ENCODE results near the gene MPDZ. TPM values are rescaled to one million over a fixed set of nuclear protein-coding genes. Genes with fewer than 3 reads are reported as not detected.

Gene MPDZ
- total and polyA plus RNA-seq, 2 of the 13 experiments (the other 11 are each of a cell fraction or from before 2014, with no cell fraction given): 12.4 to 14.7 TPM

GRCh38 chr9:13111778-13112177, 167.7 kb downstream of the MPDZ start:
- ChIA-PET CTCF (ENCODE audit: low intra/inter-chr PET ratio, low total read pairs) (no interaction called here), POLR2A (no interaction called here)
- H2AFZ ChIP-seq (ENCODE audit: low read length): no peak overlapping the region
- H3K4me2 ChIP-seq (ENCODE audit: low read depth, low read length): no peak overlapping the region
- H3K4me3 ChIP-seq (replicated peaks in 1 of 3; ENCODE audit: insufficient read depth in 1 of 3, low read depth in 2 of 3, low read length in 3 of 3): no peak overlapping the region
- ATAC-seq (no peak), FAIRE-seq (no peak), DNase-seq (ENCODE audit: low spot score) (no peak)
- no peak overlapping the region for H3K9ac ChIP-seq (ENCODE audit: insufficient read depth, low read depth, low read length)
- no peak for TF ChIP-seq ZNF331 (CRISPR knock-in tag; IDR thresholded peaks at IDR 0.05)
- TF ChIP-seq KAT2B (IDR thresholded peaks at IDR 0.05; ENCODE audit: borderline replicate concordance, low read depth, low read length): no peak
- TF ChIP-seq, protein P1, sequence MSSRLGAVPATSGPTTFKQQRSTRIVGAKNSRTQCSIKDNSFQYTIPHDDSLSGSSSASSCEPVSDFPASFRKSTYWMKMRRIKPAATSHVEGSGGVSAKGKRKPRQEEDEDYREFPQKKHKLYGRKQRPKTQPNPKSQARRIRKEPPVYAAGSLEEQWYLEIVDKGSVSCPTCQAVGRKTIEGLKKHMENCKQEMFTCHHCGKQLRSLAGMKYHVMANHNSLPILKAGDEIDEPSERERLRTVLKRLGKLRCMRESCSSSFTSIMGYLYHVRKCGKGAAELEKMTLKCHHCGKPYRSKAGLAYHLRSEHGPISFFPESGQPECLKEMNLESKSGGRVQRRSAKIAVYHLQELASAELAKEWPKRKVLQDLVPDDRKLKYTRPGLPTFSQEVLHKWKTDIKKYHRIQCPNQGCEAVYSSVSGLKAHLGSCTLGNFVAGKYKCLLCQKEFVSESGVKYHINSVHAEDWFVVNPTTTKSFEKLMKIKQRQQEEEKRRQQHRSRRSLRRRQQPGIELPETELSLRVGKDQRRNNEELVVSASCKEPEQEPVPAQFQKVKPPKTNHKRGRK (CRISPR knock-in tag; IDR thresholded peaks at IDR 0.05): no peak
- TF ChIP-seq XBP1 (CRISPR knock-in tag; IDR thresholded peaks at IDR 0.05): no peak
- no peak for TF ChIP-seq ZKSCAN1 (IDR thresholded peaks at IDR 0.05; ENCODE audit: low read length)
- no peak for TF ChIP-seq TFAP4 (IDR thresholded peaks at IDR 0.05; ENCODE audit: borderline replicate concordance, low read depth)
- in situ Hi-C loops (cut with HindIII; ENCODE audit: extremely low pct_ligation_motif_present, low pct_unique_long_range_greater_than_20kb): no loop called here
- intact Hi-C loops (cut with micrococcal nuclease; ENCODE audit: unreplicated experiment): no loop called here
- H3K9me3 ChIP-seq (ENCODE audit: low read length): no peaks in the 10 kb centered on the region
- H3K27ac ChIP-seq (ENCODE audit: extremely low read length, insufficient read depth, low read length): no peak overlapping the region
- no peaks in the 10 kb centered on the region; a peak in 2 of 5 replicates for H3K36me3 ChIP-seq (replicated peaks in 1 of 2; ENCODE audit: control insufficient read depth in 1 of 2, insufficient read depth in 2 of 2, low read length in 2 of 2)
- H3K4me1 ChIP-seq (ENCODE audit: insufficient read depth, low read length): no peaks in the 10 kb centered on the region
- BruUV-seq (replicated peaks): no TSS peak
- H3K27me3 ChIP-seq (ENCODE audit: control insufficient read depth in 1 of 2, insufficient read depth in 2 of 2, low read length in 2 of 2): no peaks in the 10 kb centered on the region
- no peaks in the 10 kb centered on the region for H4K20me1 ChIP-seq (ENCODE audit: insufficient read depth, low read length)
- no peaks in the 10 kb centered on the region for H3K79me2 ChIP-seq (ENCODE audit: insufficient read depth, low read length)
- 91% methylated on average over 2 of the region's 2 CpGs for WGBS (ENCODE audit: low lambda C conversion rate)
